G401 (cell line): Measurements from ENCODE around the gene AHCTF1. TPM values are rescaled to one million over a fixed set of nuclear protein-coding genes. Genes with fewer than 3 reads are reported as not detected.
A peak's percentile ranks its signal among the peaks of the same experiment; 100 is the strongest.

Experiments
- DNase-seq: peaks from one replicate; pipeline ENCODE4 v3.0.0-alpha.2; 2015; ENCODE audit warnings: low spot score
- in situ Hi-C: cut with HindIII; loops from 2 replicates; pipeline ENCODE4 v1.10.0; 2016; ENCODE audit warnings: low sequenced_read_pairs, mixed read lengths
- total RNA-seq: library from RNA; depleted of rRNA; stranded (reverse); fragments of >200 nt; shearing (Covaris generic); gene quantifications from 2 replicates; pipeline ENCODE4 v1.2.3, GENCODE V29; 2014; rRNA removed

AHCTF1 gene
- total RNA-seq: 33.7 and 41.1 TPM in 2 replicates

DNA sequence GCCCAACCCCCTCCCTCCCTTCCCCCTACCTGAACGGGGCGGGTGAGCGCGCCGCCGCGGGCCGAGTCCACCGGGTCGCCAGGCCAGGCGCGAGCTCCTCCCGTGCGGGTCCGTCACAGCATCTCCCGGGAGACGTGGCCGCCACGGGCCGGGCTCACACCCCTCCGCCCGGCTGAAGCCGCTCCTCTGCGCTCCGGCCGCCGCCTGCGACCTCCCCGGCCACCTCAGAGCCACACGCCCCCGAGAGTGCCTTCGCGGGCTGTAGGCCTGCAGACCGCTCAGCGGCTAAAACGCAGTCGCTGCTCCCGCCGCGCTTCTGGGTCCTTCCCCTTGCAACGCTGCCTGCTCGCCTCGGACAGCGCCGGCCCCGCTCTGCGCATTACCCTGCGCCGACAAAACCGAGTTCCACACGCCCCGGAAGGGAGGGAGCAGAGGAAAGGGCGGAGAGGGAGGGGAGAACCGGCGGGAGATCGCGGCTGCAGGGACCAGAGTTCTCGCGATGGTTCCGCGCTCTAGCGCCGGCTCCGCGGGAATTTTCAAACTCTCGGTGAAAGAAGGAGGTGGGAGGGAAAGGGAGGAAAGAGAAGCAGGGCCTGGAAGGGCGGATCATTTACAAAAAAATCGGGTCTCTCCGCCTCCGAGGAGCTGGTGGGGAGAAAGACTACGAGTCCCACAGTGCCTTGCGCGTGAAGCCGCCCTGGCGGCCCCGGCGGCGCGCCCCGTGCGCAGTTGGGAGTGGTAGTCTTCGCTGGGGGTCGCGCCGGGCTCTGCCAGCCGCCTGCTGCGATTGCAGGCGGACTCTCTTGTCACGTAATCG, at the start of gene AHCTF1:
TSS of gene AHCTF1 (minus strand) at position 400 of the 817 bp plus-strand sequence. CDS start 13,578 bp downstream, outside the sequence.
- in situ Hi-C loops: no loop called here
- DNase-seq: peak; percentile 99

GRCh38 chr1:246978785-246979184, 47.0 kb upstream of the AHCTF1 start:
- no peak for DNase-seq
- in situ Hi-C loops: no loop called here

DNA sequence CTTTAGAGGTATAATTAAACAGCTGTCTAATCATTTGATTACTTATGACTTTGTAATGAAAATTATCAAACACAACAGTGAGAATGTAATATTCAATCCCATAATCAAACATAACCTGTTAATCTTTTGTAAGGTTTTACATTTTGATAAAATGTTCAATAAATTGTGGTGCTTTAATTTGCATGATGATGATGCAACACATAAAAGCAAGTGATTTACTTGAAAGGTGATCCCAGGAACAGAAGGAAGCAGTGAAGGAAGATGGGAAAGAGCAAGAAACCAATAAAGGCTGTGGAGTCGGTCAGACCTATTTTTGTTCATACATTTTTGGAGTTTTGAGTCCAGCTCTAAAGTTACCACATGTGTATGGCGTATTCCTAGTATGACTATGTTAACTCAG, 46.5 kb upstream of the AHCTF1 start:
- no peak for DNase-seq
- in situ Hi-C loops: no loop called here

GRCh38 chr1:246971969-246972368, 40.2 kb upstream of the AHCTF1 start:
- in situ Hi-C loops: no loop called here
- no peak for DNase-seq

- in situ Hi-C loops: no loop called here
- peak; percentile 67 for DNase-seq
Measured at GRCh38 chr1:246971090-246971721, 39.5 kb upstream of the AHCTF1 start.

- DNase-seq: no peak
- in situ Hi-C loops: no loop called here
Measured at GRCh38 chr1:246969621-246970020, 37.9 kb upstream of the AHCTF1 start.

DNA sequence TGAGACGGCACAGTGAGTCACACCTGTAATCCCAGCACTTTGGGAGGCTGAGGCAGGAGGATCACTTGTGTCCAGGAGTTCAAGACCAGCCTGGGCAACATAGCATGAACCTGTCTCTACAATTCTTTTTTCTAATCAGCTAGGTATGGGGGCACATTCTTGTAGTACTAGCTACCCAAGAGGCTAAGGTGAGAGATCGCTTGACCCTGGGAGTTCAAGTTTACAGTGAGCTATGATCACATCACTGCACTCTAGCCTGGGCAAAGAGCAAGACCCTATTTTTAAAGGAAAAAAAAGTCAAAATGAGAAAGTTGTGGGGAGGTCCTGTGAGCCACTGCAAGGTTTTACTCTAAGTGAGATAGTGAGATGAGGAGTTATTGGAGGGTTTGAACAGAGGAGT, 34.8 kb upstream of the AHCTF1 start:
- no peak for DNase-seq
- in situ Hi-C loops: no loop called here

- peak; percentile 1 for DNase-seq
- in situ Hi-C loops: no loop called here
Measured at GRCh38 chr1:246959944-246960693, 28.4 kb upstream of the AHCTF1 start.

- DNase-seq: no peak
- in situ Hi-C loops: no loop called here
Measured at GRCh38 chr1:246954126-246954525, 22.4 kb upstream of the AHCTF1 start.

- in situ Hi-C loops: no loop called here
Measured at GRCh38 chr1:246951413-246951812, 19.7 kb upstream of the AHCTF1 start.

GRCh38 chr1:246949956-246950355, 18.2 kb upstream of the AHCTF1 start:
- DNase-seq: no peak
- in situ Hi-C loops: no loop called here

More at GRCh38 chr1:246951413-246951812, 19.7 kb upstream of the AHCTF1 start:
- no peak for DNase-seq

- in situ Hi-C loops: no loop called here
- peak; percentile 26 for DNase-seq
Measured at GRCh38 chr1:246947255-246947654, 15.5 kb upstream of the AHCTF1 start.

DNA sequence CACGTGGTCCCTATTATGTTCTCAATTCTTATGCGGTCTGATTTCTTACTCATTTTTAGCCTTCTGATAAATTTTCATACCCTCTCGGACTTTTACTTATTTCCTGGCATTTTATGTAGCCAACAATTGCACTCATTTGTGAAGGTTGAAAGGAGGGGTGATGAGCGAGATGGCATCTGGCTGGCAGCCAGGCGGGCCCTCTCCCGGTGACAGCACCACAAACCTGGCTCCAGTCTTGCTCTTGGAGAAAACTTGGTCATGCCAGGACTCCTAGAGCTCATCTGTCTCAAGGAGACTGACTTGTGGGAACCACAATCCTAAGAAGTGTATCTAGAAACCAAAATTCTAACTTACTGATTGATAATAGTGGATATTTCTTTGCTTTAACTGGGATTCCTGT, 14.6 kb upstream of the AHCTF1 start:
- no peak for DNase-seq
- in situ Hi-C loops: no loop called here

- in situ Hi-C loops: no loop called here
- no peak for DNase-seq
Measured at GRCh38 chr1:246934765-246935164, 3.0 kb upstream of the AHCTF1 start.

- in situ Hi-C loops: no loop called here
- no peak for DNase-seq
Measured at GRCh38 chr1:246933893-246934292, 2.1 kb upstream of the AHCTF1 start.

GRCh38 chr1:246932366-246932700, 585 bp upstream of the AHCTF1 start:
- no peak for DNase-seq
- in situ Hi-C loops: no loop called here

- in situ Hi-C loops: no loop called here
- peak; percentile 64 for DNase-seq
Measured at GRCh38 chr1:246930830-246931548, 759 bp downstream of the AHCTF1 start.

DNA sequence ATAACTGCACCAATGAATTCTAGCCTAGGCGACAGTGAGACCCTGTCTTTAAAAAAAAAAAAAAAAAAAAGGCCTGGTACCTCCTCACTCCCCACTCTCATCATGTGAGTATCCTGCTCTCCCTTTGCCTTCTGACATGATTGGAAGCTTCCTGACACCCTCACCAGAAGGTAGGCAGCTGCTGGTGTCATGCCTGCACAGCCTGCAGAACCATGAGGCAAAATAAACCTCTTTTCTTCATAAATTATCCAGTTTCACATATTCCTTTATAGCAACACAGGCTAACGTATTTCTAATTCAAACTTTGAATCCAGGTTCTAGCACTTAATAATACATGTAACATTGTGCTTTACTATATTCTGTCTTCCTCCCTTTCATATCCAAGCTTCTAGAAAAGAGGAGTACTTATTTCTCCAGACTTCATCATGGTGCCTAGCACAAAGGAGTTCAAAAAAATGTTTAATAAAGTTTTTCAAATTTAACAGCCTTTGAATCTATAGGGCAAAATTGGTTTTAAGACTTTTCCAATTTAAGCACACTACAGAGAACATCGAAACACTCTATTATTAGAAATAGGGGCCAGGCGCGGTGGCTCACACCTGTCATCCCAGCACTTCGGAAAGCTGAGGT, 5.6 kb downstream of the AHCTF1 start:
- in situ Hi-C loops: no loop called here
- DNase-seq: no peak

DNA sequence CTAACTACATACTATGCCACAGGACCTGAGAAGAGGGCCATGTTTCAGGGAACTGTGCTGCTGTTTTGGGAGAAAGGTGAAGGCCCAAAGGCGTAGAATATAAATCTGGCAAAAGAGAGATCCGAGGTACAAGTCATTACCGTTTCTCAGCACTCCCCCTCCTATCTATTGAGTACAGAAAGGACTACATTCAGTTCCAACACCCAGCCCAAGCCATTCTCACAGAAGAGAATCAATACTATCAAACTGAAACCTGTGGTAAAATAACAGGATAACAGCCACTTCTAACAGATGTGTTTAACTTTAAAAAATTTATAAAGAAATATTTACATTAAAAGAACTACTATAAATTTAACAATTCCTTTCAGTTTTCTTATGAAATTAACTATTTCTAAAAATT, 7.8 kb downstream of the AHCTF1 start:
- DNase-seq: no peak
- in situ Hi-C loops: no loop called here
